IMR-90 (cell line): ENCODE data around the gene CAMKMT. TPM values are rescaled to one million over a fixed set of nuclear protein-coding genes. Genes with fewer than 3 reads are reported as not detected.

Experiments
- ATAC-seq: fragments of 200-7000 bp; cut with Tn5 transposase; 2 replicates; pipeline ENCODE4 v1.9.1; 2020; ENCODE audit warnings: low read depth, mild to moderate bottlenecking, moderate library complexity
- BruUV-seq: library from RNA; stranded (reverse); fragments of 400-500 nt; replicated peaks from 2 replicates; lab custom pipeline; 2021; lab: Mats Ljungman, UMichigan
- CTCF ChIA-PET: fragments of 300-600 bp; formaldehyde crosslinking; extraction: SDS; loops from one replicate; lab custom pipeline; 2021; ENCODE audit warnings: antibody characterized with exemption; lab: Yijun Ruan, JAX
- POLR2A ChIA-PET: fragments of 300-600 bp; sonication (Branson Sonifier 250); formaldehyde crosslinking; loops from one replicate; lab custom pipeline; 2022; ENCODE audit warnings: antibody characterized with exemption; ENCODE audit not compliant: unreplicated experiment; lab: Charles Lee
- DNase-seq: peaks from one replicate; pipeline ENCODE4 v3.0.0; 2013
- H2AFZ ChIP-seq: replicated peaks from 2 replicates; pipeline ENCODE3; 2013; ENCODE audit warnings: low read length, mild to moderate bottlenecking; ENCODE audit not compliant: poor library complexity
- H2AK5ac ChIP-seq: 2 replicates; pipeline ENCODE4 v1.6.1; 2013; ENCODE audit warnings: low read depth, low read length, inconsistent platforms
- H2AK9ac ChIP-seq: replicated peaks from 2 replicates; pipeline ENCODE3; 2013; ENCODE audit warnings: mild to moderate bottlenecking, low read depth, low read length, moderate library complexity; ENCODE audit not compliant: poor library complexity
- H2BK120ac ChIP-seq: 2 replicates; pipeline ENCODE4 v1.6.1; 2013; ENCODE audit warnings: low read depth, low read length, inconsistent platforms
- H2BK15ac ChIP-seq: 3 replicates; pipeline ENCODE4 v1.6.1; 2013; ENCODE audit warnings: low read depth, low read length, inconsistent platforms
- H2BK20ac ChIP-seq: 2 replicates; pipeline ENCODE4 v1.6.1; 2013; ENCODE audit warnings: low read depth, mild to moderate bottlenecking, inconsistent platforms, low read length, moderate library complexity
- H2BK5ac ChIP-seq: 2 replicates; pipeline ENCODE4 v1.6.1; 2013; ENCODE audit warnings: mild to moderate bottlenecking, low read depth, low read length, inconsistent platforms; ENCODE audit not compliant: poor library complexity, severe bottlenecking
- H3K14ac ChIP-seq: replicated peaks from 2 replicates; pipeline ENCODE4 v1.6.1; 2013; ENCODE audit warnings: low read depth, low read length, inconsistent platforms
- H3K18ac ChIP-seq: 2 replicates; pipeline ENCODE4 v1.6.1; 2013; ENCODE audit warnings: low read depth, low read length, control low read depth
- H3K23ac ChIP-seq: 2 replicates; pipeline ENCODE4 v1.6.1; 2013; ENCODE audit warnings: low read depth, low read length, inconsistent platforms
- H3K27ac ChIP-seq: 2 replicates; pipeline ENCODE4 v1.5.1; 2013; ENCODE audit warnings: mild to moderate bottlenecking, control low read depth, low read length; ENCODE audit not compliant: insufficient read depth
- H3K27me3 ChIP-seq: 2 replicates; pipeline ENCODE4 v1.6.1; 2013; ENCODE audit warnings: low read length; ENCODE audit not compliant: control insufficient read depth, insufficient read depth
- H3K36me3 ChIP-seq: 2 replicates; pipeline ENCODE4 v1.6.1; 2013; ENCODE audit warnings: low read length, mixed read lengths; ENCODE audit not compliant: control insufficient read depth, insufficient read depth
- H3K4ac ChIP-seq: 2 replicates; pipeline ENCODE4 v1.6.1; 2013; ENCODE audit warnings: low read depth, low read length, inconsistent platforms
- H3K4me1 ChIP-seq: 2 replicates; pipeline ENCODE4 v1.6.1; 2013; ENCODE audit warnings: low read length, mixed read lengths; ENCODE audit not compliant: control insufficient read depth, insufficient read depth
- H3K4me2 ChIP-seq: 2 replicates; pipeline ENCODE4 v1.6.1; 2013; ENCODE audit warnings: low read depth, mild to moderate bottlenecking, control low read depth, low read length, moderate library complexity
- H3K4me3 ChIP-seq: 2 replicates; pipeline ENCODE4 v1.5.1; 2013; ENCODE audit warnings: low read depth, mild to moderate bottlenecking, control low read depth, low read length, moderate library complexity; ENCODE audit not compliant: insufficient read depth
- H3K56ac ChIP-seq: 2 replicates; pipeline ENCODE4 v1.6.1; 2013; ENCODE audit warnings: low read length, inconsistent platforms; ENCODE audit not compliant: insufficient read depth; ENCODE audit errors: extremely low read depth
- H3K79me1 ChIP-seq, 2 experiments: 2 replicates each; pipeline ENCODE4 v1.6.1; 2013; ENCODE audit warnings: low read length in 2 of 2, inconsistent platforms in 1 of 2, low read depth in 1 of 2
- H3K9ac ChIP-seq: 2 replicates; pipeline ENCODE4 v1.6.1; 2013; ENCODE audit warnings: low read depth, low read length, control low read depth
- H3K9me1 ChIP-seq: 2 replicates; pipeline ENCODE4 v1.6.1; 2013; ENCODE audit warnings: low read length, inconsistent platforms; ENCODE audit not compliant: insufficient read depth
- H3K9me3 ChIP-seq: 2 replicates; pipeline ENCODE4 v1.6.1; 2013; ENCODE audit warnings: low read length; ENCODE audit not compliant: control insufficient read depth, insufficient read depth
- H4K20me1 ChIP-seq: 2 replicates; pipeline ENCODE4 v1.6.1; 2013; ENCODE audit warnings: low read length, inconsistent platforms; ENCODE audit not compliant: insufficient read depth
- H4K5ac ChIP-seq: 2 replicates; pipeline ENCODE4 v1.6.1; 2013; ENCODE audit warnings: mild to moderate bottlenecking, low read depth, low read length, control low read depth
- H4K8ac ChIP-seq, 2 experiments: 2 replicates each; pipeline ENCODE4 v1.6.1; 2013; ENCODE audit warnings: low read depth in 2 of 2, low read length in 2 of 2, control low read depth in 1 of 2, inconsistent platforms in 1 of 2
- H4K91ac ChIP-seq: 2 replicates; pipeline ENCODE4 v1.6.1; 2013; ENCODE audit warnings: low read depth, low read length, inconsistent platforms; ENCODE audit not compliant: insufficient read depth
- BHLHE40 ChIP-seq: fragments of 150-350 bp; IDR thresholded peaks from 2 replicates; pipeline ENCODE4 v1.6.1; 2016; ENCODE audit warnings: mild to moderate bottlenecking, low read depth, low read length
- CEBPB ChIP-seq: IDR thresholded peaks from 2 replicates; pipeline ENCODE4 v1.6.1; 2012; ENCODE audit warnings: low read depth, low read length, improper control_type of control experiment
- CHD1 ChIP-seq: IDR thresholded peaks from 2 replicates; pipeline ENCODE4 v1.6.1; 2012; ENCODE audit warnings: low read depth, low read length, improper control_type of control experiment
- CTCF ChIP-seq: conservative IDR thresholded peaks from 2 replicates; pipeline ENCODE4 v1.5.1; 2012; ENCODE audit warnings: mild to moderate bottlenecking, low read depth, low read length, improper control_type of control experiment
- ELK1 ChIP-seq: fragments of 150-350 bp; IDR thresholded peaks from 2 replicates; pipeline ENCODE4 v1.6.1; 2016; ENCODE audit warnings: low read depth, mild to moderate bottlenecking, low read length, moderate library complexity, borderline replicate concordance
- FOS ChIP-seq: fragments of 150-350 bp; IDR thresholded peaks from 2 replicates; pipeline ENCODE4 v1.6.1; 2016; ENCODE audit warnings: low read depth, low read length
- MAFK ChIP-seq: IDR thresholded peaks from 2 replicates; pipeline ENCODE4 v1.6.1; 2012; ENCODE audit warnings: low read depth, low read length, improper control_type of control experiment
- MAZ ChIP-seq: IDR thresholded peaks from 2 replicates; pipeline ENCODE4 v1.6.1; 2012; ENCODE audit warnings: low read depth, mild to moderate bottlenecking, low read length, improper control_type of control experiment, moderate library complexity, borderline replicate concordance
- MXI1 ChIP-seq: IDR thresholded peaks from 2 replicates; pipeline ENCODE4 v1.6.1; 2012; ENCODE audit warnings: low read depth, mild to moderate bottlenecking, low read length, moderate library complexity, borderline replicate concordance
- NFE2L2 ChIP-seq: fragments of 150-350 bp; IDR thresholded peaks from 2 replicates; pipeline ENCODE4 v1.6.1; 2016; ENCODE audit warnings: low read depth, mild to moderate bottlenecking, low read length
- POLR2A ChIP-seq: IDR thresholded peaks from 2 replicates; pipeline ENCODE4 v1.6.1; 2012; ENCODE audit warnings: mild to moderate bottlenecking, low read depth, low read length
- RAD21 ChIP-seq: IDR thresholded peaks from 2 replicates; pipeline ENCODE4 v1.6.1; 2012; ENCODE audit warnings: low read length, improper control_type of control experiment
- RCOR1 ChIP-seq: IDR thresholded peaks from 2 replicates; pipeline ENCODE4 v1.6.1; 2012; ENCODE audit warnings: mild to moderate bottlenecking, low read length, improper control_type of control experiment; ENCODE audit not compliant: insufficient replicate concordance
- RFX5 ChIP-seq: IDR thresholded peaks from 2 replicates; pipeline ENCODE4 v1.8.0; 2012; ENCODE audit warnings: low read depth, mild to moderate bottlenecking, low read length, moderate library complexity
- SMC3 ChIP-seq: fragments of 150-350 bp; IDR thresholded peaks from 2 replicates; pipeline ENCODE4 v1.6.1; 2016; ENCODE audit warnings: low read depth, mild to moderate bottlenecking, antibody characterized with exemption, low read length, moderate library complexity
- USF2 ChIP-seq: fragments of 150-350 bp; IDR thresholded peaks from 2 replicates; pipeline ENCODE4 v1.6.1; 2017; ENCODE audit warnings: mild to moderate bottlenecking, antibody characterized with exemption, low read length, low read depth
- dilution Hi-C: fragments of 300-500 bp; cut with HindIII; formaldehyde crosslinking; loops from one replicate; pipeline ENCODE4 v1.14.3; 2018; ENCODE audit warnings: low sequenced_read_pairs; ENCODE audit not compliant: unreplicated experiment
- in situ Hi-C: fragments of 300-500 bp; cut with MboI; formaldehyde crosslinking; loops from 3 replicates; pipeline ENCODE4 v1.14.3; 2019; ENCODE audit warnings: low sequenced_read_pairs, inconsistent platforms, mixed read lengths
- intact Hi-C: fragments of 100-400 bp; cut with micrococcal nuclease; formaldehyde crosslinking; loops from 2 replicates; pipeline ENCODE4 v1.10.0; 2022
- polyA plus RNA-seq, 3 experiments: library from polyadenylated mRNA; depleted of rRNA; stranded (reverse); fragments of >200 nt; gene quantifications; 2 replicates each; pipeline ENCODE4 v1.2.3, GENCODE V29; 2012; ENCODE audit warnings: low replicate concordance in 1 of 3
- total RNA-seq: library from RNA; depleted of rRNA; stranded (reverse); fragments of >200 nt; gene quantifications from 2 replicates; pipeline ENCODE4 v1.2.3, GENCODE V29; 2012

The CAMKMT gene
- total and polyA plus RNA-seq, 2 of the 4 experiments (the other 2 are of a cell fraction): 4.4 to 6.8 TPM

GRCh38 chr2:44315945-44316344 lies 45.8 kb upstream of the CAMKMT start:
- intact Hi-C loops (no loop called here), in situ Hi-C loops (no loop called here), dilution Hi-C loops (no loop called here)
- H3K4me3 ChIP-seq: no peak overlapping the region
- DNase-seq (no peak), ATAC-seq (no peak)
- no peak overlapping the region for H4K91ac ChIP-seq
- BruUV-seq: no TSS peak
- no peak overlapping the region for H3K4me2 ChIP-seq
- H3K56ac ChIP-seq: no peak overlapping the region
- POLR2A ChIA-PET: no interaction called here
- CTCF ChIA-PET: interaction anchor here (0.6 kb wide), 1 partner anchor 17 kb away, joined by 4 read pairs; no protein-coding TSS in a partner anchor
- H3K14ac ChIP-seq: no peak overlapping the region
- H2BK15ac ChIP-seq: no peak overlapping the region
- no peak overlapping the region for H3K27ac ChIP-seq
- H2BK20ac ChIP-seq: no peak overlapping the region
- no peak overlapping the region for H3K23ac ChIP-seq
- H2BK5ac ChIP-seq: no peak overlapping the region
- H2AFZ ChIP-seq: no peak overlapping the region
- peaks cover 16% of the 10 kb centered on the region for H3K36me3 ChIP-seq
- no peak overlapping the region for H3K18ac ChIP-seq
- H3K79me1 ChIP-seq: no peaks in the 10 kb centered on the region
- no peak overlapping the region for H4K8ac ChIP-seq
- H2AK5ac ChIP-seq: no peak overlapping the region
- TF ChIP-seq MAZ: no peak
- no peak for TF ChIP-seq CTCF
- TF ChIP-seq FOS: no peak
- TF ChIP-seq NFE2L2: no peak
- TF ChIP-seq RAD21: no peak
- no peak for TF ChIP-seq SMC3
- TF ChIP-seq RCOR1: no peak
- TF ChIP-seq CEBPB: no peak
- no peak for TF ChIP-seq ELK1
- no peak for TF ChIP-seq RFX5
- no peak for TF ChIP-seq BHLHE40
- TF ChIP-seq USF2: no peak
- TF ChIP-seq MAFK: no peak
- no peak for TF ChIP-seq CHD1
- no peak for TF ChIP-seq MXI1
- no peak for TF ChIP-seq POLR2A
- H3K27me3 ChIP-seq: no peaks in the 10 kb centered on the region
- H3K4ac ChIP-seq: no peak overlapping the region
- no peaks in the 10 kb centered on the region for H3K9me1 ChIP-seq
- H4K20me1 ChIP-seq: no peaks in the 10 kb centered on the region
- H3K9me3 ChIP-seq: peaks cover 5% of the 10 kb centered on the region
- no peaks in the 10 kb centered on the region for H3K4me1 ChIP-seq
- H4K5ac ChIP-seq: no peak overlapping the region
- H2BK120ac ChIP-seq: no peak overlapping the region
- no peak overlapping the region for H3K9ac ChIP-seq
- no peak overlapping the region for H2AK9ac ChIP-seq
